Measurements from ENCODE around the gene UBA7.
"Not testable (repeated sequence)": the region's sequence is repeated elsewhere in the genome, so short reads cannot be mapped to it uniquely, and the experiment has no call there.

Gene UBA7

DNA sequence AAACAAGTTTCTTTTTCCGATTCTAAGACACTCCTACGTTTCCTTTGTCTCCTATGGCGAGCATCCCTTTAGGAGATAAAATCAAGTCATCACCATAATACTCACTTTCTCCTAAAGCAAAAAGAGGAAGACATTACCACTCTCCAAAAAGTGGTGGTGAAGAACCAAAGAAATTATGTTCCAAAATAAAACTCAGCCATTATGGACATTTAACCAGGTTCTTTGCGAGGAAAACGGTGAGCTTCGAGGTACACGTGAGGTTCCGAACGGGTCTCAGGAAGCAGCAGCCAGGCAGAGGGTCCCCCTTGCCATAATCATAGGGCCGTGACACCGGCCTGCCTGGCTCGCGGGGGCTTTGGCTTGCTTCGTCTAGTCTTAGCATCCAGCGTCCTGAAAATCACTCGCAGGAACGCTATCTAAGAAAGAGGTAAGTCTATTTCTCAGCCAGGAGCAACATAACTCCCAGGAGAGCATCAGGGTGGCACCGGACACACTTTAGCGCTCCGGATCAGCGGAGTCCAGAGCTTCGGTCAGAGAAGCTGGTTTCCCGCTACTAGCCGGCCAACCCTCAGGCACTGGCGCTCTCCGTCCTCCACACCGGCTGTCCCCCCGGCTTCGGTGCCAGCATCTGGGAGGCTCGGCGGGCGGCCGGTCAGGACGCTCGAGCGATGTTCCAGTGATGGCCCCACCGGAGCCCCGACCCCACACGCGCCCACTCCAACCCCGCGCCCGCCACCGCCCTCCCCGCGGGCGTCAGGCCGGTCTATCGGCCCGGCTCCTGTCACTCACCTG lies 28.0 kb downstream of the UBA7 start:
- in situ Hi-C loops (cut with MboI; ENCODE audit: low sequenced_read_pairs) = no loop called here

DNA sequence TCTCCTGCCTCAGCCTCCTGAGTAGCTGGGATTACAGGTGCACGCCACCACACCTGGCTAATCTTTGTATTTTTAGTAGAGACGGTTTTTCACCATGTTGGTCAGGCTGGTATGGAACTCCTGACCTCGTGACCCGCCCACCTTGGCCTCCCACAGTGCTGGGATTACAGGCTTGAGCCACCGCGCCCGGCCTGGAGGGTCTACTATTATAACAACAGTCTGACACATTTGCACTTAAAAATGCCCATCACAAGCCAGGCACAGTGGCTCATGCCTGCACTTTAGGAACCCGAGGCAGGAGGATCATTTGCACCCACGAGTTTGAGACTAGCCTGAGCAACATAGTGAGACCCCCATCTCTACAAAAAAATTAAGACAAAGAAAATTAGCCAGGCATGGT lies 31.5 kb downstream of the UBA7 start:
- in situ Hi-C loops (cut with MboI; ENCODE audit: low sequenced_read_pairs) = not testable (repeated sequence)

DNA sequence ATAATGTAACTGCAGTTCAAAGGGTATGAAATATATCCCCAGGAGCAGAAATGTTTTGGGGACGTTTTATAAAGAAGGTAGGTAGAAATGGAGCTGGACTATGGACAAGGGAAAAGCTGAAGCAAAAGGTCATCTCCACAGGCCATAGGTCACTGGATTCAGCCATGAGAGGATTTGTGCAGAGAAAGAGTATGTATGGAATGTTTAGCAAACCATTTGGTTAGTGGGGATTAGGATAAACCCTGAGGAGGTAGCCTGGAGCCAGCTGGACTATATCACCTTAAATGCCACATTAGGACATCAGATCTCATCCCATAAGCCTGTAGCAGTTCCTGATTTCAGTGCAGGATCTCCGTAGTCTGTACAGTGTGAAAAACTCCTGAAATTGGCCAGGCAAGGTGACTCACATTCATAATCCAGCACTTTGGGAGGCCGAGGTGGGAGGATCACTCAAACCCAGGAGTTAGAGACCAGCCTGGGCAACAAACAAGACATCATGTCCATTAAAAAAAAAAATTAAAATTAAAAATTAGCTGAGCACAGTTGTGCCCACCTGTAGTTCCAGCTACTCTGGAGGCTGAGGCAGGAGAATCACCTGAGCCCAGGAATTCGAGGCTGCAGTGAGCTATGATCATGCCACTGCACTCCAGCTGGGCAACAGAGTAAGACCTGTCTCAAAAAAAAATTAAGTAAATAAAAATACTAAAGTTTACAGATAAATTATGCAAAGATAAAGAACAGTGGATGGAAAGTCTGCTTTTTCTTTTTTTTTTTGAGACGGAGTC lies 32.1 kb downstream of the UBA7 start:
- in situ Hi-C loops (cut with MboI; ENCODE audit: low sequenced_read_pairs) = no loop called here

DNA sequence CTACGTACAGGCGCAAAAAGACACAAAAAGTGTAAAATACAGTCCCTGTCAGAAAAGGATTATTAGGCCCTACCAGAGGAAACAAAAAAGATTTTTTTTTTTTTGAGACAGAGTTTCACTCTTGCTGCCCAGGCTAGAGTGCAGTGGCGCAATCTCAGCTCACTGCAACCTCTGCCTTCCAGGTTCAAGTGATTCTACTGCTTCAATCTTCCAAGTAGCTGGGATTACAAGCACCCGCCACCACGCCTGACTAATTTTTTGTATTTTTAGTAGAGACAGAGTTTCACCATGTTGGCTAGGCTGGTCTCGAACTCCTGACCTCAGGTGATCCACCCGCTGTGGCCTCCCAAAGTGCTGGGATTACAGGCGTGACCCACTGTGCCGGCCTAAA lies 32.8 kb downstream of the UBA7 start:
- in situ Hi-C loops (cut with MboI; ENCODE audit: low sequenced_read_pairs) = not testable (repeated sequence)

DNA sequence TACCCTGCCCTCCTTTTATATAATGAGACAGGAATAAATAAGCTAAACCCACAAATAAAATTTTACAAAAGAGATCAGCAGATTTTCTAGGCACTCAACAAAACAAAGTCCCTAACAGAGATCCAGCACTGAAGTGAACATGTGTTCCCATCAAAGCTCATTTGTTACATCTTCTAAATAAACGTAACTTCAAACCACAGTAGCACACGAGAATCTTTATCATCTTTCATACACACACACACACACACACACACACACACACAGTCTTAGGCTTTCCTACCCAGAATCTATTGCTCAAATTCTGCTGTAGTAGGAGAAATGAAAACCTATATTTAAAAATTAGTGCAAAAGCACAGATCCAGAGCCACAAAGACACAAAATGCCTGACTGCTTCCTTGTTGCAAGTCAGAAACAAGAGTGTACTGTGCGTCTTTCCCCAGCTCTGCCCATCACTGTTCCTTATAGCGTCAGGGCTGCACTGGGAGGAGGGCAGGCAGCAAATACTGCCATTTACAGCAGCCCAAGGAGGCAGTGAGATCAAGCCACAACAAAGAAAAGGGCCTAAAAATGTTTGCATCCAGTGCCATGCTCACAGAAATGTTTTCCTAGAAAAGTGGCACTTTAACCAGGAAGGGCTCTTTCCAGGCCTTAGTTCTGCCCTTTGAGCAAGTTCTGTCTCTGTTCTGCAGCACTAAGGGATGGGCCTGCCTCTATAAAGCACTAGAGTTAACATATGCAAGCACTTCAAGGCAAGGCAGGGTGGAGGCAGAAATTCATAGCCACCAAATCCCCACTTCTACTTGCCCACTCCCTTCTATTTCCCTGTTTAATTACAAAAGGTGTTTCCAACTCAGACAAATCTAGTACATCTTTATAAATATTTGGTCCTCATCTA lies 33.4 kb downstream of the UBA7 start:
- in situ Hi-C loops (cut with MboI; ENCODE audit: low sequenced_read_pairs) = no loop called here

DNA sequence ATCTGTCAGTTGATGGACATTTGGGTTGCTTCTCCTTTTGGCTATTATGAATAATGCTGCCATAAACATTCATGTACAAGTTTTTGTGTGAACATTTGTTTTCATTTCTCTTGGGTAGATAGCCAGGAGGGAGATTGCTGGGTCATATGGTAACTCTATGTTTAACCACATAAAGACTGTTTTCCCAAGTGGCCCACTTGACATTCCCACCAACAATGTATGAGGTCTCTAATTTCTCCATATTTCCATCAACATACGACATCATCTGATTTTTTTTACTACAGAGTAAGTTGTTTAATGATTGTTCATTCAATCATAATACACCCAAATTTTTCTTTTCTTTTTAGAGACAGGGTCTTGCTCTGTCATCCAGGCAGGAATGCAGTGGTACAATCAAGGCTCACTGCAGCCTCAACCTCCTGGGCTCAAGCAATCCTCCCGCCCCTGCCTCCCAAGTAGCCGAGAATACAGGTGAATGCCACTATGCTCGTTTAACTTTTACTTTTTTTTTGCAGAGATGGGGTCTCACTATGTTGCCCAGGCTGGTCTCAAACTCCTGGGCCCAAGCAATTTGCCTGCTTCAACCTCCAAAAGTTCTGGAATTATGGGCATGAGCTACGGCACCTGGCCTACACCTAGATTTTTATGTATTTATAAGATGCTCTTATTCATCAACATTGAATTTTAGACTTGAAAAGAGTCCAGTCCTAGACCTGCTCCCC lies 34.2 kb downstream of the UBA7 start:
- in situ Hi-C loops (cut with MboI; ENCODE audit: low sequenced_read_pairs) = no loop called here

DNA sequence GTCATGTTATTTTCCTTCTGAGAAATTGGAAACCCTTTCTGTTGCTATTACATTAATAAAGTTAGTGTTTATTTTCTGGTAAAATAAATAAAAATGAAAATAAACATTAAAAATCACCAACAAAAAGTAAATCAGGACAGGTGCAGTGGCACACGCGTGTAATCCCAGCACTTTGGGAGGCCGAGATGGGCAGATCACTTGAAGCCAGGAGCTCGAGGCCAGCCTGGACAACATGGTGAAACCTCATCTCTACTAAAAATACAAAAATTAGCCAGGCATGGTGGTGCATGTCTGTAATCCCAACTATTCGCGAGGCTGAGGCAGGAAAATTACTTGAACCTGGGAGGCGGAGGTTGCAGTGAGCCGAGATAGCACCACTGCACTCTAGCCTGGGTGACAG lies 37.7 kb downstream of the UBA7 start:
- in situ Hi-C loops (cut with MboI; ENCODE audit: low sequenced_read_pairs) = not testable (repeated sequence)

DNA sequence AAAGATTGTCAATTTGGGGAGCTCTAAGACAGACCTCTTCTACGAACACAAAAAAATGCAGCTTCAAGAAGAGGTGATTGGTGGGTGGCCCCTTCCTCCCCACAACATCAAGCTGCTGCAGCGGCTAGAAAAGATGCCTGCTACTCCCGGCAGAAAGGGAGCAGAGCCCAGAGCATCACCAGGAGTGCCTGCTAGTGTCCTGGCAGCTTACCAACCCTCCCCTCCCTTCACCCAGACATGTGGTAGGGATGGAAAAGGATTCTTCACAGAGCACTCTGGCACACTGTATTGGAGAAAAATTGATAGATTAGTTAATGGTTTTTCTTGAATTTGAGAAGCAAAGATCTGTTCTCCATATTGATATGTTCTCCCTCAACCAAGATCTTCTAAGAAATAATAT lies 38.2 kb downstream of the UBA7 start:
- in situ Hi-C loops (cut with MboI; ENCODE audit: low sequenced_read_pairs) = no loop called here

DNA sequence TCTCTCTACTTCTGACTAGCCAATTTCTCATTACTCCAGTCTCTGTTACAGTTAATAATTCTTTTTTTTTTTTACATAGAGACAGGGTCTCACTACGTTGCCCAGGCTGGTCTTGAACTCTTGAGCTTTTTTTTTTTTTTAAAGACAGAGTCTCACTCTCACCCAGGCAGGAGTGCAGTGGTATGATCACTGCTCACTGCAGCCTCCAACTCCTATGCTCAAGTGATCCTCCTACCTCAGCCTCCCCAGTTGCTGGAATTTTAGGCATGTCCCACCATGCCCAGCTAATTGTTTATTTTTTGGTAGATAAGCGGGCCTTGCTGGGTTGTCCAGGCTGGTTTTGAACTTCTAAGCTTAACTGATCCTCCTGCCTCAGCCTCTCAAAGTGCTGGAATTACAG lies 41.0 kb downstream of the UBA7 start:
- in situ Hi-C loops (cut with MboI; ENCODE audit: low sequenced_read_pairs) = no loop called here

DNA sequence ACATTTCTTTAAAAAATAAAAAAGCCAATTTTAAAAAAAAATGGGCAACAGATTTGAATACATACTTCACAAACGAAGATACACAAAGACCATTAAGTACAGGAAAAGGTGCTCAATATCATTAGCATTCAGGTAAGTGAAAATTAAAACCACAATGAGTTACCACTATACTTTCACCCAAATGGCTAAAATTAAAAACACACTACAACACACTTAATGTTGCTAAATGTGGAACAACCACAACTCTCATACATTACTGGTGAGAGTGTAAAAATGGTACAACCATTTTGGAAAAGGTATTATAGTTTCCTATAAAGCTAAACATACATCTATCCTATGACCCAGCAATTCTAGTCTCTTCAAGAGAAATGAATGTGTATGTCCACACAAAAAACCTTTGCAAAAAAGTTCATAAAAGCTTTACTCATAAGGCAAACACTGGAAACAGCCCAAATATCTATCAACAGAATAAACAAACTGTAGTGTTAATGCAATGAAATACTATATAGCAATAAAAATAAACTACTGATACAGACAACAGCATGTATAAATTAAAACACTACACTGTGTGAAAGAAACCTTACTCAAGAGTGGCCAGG lies 42.3 kb downstream of the UBA7 start:
- in situ Hi-C loops (cut with MboI; ENCODE audit: low sequenced_read_pairs) = no loop called here

DNA sequence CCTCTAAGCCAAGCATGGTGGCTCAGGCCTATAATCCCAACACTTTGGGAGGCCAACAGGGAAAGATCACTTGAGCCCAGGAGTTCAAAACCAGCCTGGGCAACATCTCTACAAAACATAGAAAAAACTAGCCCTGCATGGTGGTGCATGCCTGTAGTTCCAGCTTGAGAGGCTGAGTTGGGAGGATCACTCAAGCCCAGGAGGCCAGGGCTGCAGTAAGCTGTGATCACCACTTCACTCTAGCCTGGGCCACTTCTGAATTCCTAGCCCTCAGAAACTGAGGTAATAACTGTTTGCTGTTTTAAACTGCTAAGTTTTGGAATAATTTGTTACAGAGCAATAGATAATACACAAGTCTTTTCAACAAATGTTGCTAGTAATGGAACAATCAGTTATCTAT lies 43.8 kb downstream of the UBA7 start:
- in situ Hi-C loops (cut with MboI; ENCODE audit: low sequenced_read_pairs) = no loop called here

DNA sequence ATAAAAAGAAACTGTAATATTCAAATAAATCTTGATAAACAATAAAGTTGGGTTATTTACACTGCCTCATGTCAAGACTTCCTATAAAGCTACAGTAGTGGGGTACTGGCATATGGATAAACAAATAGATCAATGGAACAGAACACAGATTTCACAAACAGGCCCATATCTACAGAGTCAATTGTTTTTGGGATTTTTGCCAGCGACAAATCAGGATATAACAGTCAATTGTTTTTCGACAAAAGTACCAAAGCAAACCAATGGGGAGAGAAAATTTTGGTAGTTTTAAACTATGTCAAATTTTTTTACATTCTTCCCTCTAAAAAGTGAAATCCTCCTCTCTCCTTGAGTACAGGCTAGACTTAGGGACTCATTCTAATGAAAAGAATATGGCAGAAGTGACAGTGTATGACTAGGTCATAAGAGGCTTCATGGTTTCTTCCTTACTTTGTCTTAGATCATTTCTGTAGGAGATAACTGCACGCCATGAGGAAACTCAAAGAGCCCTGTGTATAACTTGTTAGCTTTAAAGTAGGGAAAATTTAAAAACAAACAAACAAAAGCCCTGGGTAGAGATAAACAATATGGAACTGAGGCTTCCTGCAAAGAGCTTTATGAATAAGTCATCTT lies 44.4 kb downstream of the UBA7 start:
- in situ Hi-C loops (cut with MboI; ENCODE audit: low sequenced_read_pairs) = no loop called here

DNA sequence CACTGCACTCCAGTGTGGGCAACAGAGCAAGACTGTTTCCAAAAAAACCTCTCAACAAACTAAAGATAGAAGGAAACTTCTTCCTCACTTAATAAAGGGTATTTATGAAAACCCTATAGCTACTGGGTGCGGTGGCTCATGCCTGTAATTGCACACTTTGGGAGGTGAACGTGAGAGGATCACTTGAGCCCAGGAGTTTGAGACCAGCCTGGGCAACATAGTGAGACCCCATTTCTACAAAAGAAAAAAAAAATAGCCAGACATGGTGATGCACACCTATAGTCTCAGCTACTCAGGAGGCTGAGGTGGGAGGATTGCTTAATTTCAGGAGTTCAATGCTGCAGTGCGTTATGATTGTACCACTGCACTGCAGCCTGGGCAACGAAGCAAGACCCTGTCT lies 49.8 kb downstream of the UBA7 start:
- in situ Hi-C loops (cut with MboI; ENCODE audit: low sequenced_read_pairs) = no loop called here

DNA sequence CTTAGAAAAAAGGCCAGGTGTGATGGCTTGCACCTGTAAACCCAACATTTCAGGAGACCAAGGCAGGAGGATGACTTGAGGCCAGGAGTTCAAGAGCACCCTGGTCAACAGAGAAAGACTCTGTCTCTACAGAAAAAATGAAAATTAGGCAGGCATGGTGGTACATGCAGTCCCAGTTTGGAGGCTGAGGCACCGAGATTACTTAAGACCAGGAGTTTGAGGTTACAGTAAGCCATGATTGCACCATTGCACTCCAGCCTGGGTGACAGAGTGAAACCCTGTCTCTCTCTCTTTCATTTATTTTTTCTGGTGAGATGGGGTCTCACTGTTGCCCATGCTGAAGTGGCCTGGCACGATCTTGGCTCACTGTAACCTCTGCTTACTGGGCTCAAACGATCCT lies 52.1 kb downstream of the UBA7 start:
- in situ Hi-C loops (cut with MboI; ENCODE audit: low sequenced_read_pairs) = no loop called here

DNA sequence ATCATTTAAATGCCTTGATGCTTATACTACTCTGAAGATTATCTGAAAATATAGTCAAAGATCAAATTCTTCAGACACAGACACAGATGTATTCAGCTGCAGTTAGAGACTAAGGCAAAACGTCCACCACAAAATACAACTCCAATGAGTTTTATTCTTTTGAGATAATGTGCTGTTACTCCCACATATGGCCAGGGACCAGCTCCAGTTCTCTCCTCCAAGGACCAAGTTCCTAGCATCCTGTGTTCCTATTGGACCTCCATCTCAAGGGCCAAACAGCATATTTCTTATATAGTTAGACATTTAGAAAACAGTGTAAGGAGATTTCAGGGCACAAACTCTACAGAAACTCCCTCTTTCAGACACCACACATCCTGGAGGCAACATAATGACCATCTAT lies 54.5 kb downstream of the UBA7 start:
- in situ Hi-C loops (cut with MboI; ENCODE audit: low sequenced_read_pairs) = no loop called here

DNA sequence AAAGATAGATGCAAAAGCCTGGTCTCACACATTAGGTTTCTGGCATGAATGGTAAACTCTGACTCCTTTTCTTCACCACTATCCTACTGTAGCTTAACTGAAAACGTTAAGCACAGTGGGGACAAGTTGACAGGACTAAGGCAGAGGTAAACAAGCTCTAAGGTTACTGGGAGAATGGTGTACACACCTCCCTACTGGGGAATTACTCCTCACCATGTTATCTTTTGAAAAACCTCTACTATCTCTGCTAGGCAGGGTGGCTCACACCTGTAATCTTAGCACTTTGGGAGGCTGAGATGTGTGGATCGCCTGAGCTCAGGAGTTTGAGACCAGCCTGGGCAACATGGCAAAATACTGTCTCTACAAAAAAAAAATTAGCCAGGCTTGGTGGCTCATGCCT lies 56.6 kb downstream of the UBA7 start:
- in situ Hi-C loops (cut with MboI; ENCODE audit: low sequenced_read_pairs) = no loop called here

DNA sequence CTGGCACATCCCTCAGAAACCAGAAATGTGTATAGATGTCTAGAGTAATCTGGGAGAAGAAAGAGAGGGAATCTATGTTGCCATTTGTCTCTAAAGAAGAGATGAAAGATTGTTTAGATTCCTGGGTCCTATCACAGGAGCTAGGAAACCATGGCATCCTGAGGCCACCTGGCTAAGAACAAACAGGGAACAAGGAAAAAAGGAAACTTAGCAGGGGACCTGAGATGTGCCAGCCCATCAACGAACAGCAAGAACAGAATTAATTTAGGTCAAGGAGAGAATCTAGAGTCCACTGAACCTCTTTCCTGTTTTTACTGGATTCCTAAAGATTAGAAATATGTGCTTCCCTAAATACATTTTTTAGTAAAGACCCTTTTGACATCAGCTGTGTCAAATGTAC lies 57.7 kb downstream of the UBA7 start:
- in situ Hi-C loops (cut with MboI; ENCODE audit: low sequenced_read_pairs) = no loop called here

Measured in hTERT RPE-1 (cell line).